Rectal smooth muscle tissue (tissue), 1 donor: Measurements from ENCODE around the gene DENND1C.

Experiments
- H3K27ac ChIP-seq: one replicate; pipeline ENCODE4 v1.7.0; 2013; ENCODE audit warnings: low read depth, low read length, inconsistent platforms
- H3K27me3 ChIP-seq: one replicate; pipeline ENCODE4 v1.7.0; 2013; ENCODE audit warnings: low read length; ENCODE audit not compliant: control insufficient read depth, insufficient read depth
- H3K36me3 ChIP-seq: one replicate; pipeline ENCODE4 v1.7.0; 2013; ENCODE audit warnings: low read length; ENCODE audit not compliant: control insufficient read depth, insufficient read depth
- H3K4me1 ChIP-seq: one replicate; pipeline ENCODE4 v1.7.0; 2013; ENCODE audit warnings: low read length; ENCODE audit not compliant: control insufficient read depth, insufficient read depth
- H3K4me3 ChIP-seq: one replicate; pipeline ENCODE4 v1.7.0; 2013; ENCODE audit warnings: low read length
- H3K9ac ChIP-seq: one replicate; pipeline ENCODE4 v1.7.0; 2013; ENCODE audit warnings: low read length

Gene DENND1C

DNA sequence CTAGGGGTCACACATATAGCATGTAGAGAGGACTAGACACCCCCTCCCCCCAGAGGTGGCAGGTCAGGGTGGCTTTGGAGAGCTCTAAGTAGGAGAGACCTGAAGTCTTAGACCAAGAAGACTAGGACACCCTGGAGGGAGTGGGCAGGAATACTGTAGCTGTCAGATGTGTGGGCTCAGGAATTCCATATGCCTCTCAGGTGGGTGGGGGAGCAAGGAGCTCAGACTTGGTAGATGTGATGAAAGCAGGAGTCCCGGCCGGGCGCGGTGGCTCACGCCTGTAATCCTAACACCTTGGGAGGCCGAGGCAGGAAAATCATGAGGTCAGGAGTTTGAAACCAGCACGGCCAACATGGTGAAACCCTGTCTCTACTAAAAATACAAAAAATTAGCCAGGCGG is 15.9 kb downstream of the DENND1C start:
- no peak overlapping the region for H3K9ac ChIP-seq

GRCh38 chr19:6465006-6465405 is 16.6 kb downstream of the DENND1C start:
- Histone ChIP-seq H3K27me3 (peaks cover 8% of the 10 kb centered on the region), H3K36me3 (no peaks in the 10 kb centered on the region), H3K4me1 (no peaks in the 10 kb centered on the region), H3K27ac (no peak overlapping the region), H3K9ac (no peak overlapping the region), H3K4me3 (peak overlapping the region; percentile 60)

More for the DNA sequence above, 15.9 kb downstream of the DENND1C start:
- H3K27me3 ChIP-seq = peaks cover 8% of the 10 kb centered on the region
- peak overlapping the region; percentile 60 for H3K4me3 ChIP-seq
- no peaks in the 10 kb centered on the region for H3K36me3 ChIP-seq
- no peak overlapping the region for H3K27ac ChIP-seq
- H3K4me1 ChIP-seq = no peaks in the 10 kb centered on the region

- no peaks in the 10 kb centered on the region for H3K4me1 ChIP-seq
- H3K36me3 ChIP-seq = no peaks in the 10 kb centered on the region
- H3K27me3 ChIP-seq = peaks cover 8% of the 10 kb centered on the region
- no peak within 1 kb of the TSS for H3K9ac ChIP-seq
- peak within 1 kb of the TSS; percentile 60 for H3K4me3 ChIP-seq
- H3K27ac ChIP-seq = no peak within 1 kb of the TSS
Measured at GRCh38 chr19:6464070-6464873, 17.3 kb downstream of the DENND1C start, which contains the start of gene CRB3. CRB3 (plus strand) TSS chr19:6464271; CDS start chr19:6464702, 431 bp downstream.

DNA sequence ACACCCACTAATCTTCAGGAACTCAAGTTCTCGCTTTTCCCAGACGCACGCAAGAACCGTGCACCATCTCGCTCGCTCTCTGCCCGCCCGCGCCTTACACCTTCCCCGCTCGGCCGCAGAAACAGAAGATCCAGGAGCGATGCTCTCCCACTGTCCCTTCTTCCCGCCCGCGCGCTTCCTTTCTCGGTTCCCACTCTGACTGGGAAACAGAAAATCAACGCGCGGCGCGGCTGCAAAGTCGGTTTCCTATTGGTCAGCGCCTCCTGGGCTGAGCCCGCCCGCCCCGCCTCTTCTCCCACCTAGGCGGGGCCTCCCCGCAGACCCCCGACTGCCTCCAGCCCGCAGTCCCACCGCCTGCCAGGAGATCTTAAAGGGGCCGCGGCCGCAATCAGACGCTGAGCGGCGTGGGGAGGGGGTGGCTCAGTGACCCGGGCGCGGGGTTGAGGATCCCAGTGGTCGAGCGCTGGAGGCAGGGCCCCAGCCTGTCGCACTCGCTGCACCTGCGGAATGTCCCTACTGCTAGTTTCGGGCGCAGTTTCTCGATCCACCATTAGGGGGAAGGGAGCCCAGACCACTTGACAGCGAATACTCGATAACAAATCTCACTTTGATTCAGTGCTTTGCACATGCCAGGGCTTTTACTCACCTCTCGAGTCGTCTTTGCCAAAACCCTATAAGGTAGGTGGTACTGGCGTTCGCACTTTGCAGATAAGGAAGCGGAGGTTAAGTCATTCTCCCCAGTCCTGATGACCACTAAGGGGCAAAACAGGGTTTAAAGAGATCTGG is 21.3 kb downstream of the DENND1C start:
- peak overlapping the region; percentile 77 for H3K27ac ChIP-seq
- peaks cover 5% of the 10 kb centered on the region for H3K36me3 ChIP-seq
- peaks cover 7% of the 10 kb centered on the region for H3K4me1 ChIP-seq
- H3K4me3 ChIP-seq = peak overlapping the region; percentile 92
- peak overlapping the region; percentile 62 for H3K9ac ChIP-seq
- peaks cover 5% of the 10 kb centered on the region for H3K27me3 ChIP-seq

DNA sequence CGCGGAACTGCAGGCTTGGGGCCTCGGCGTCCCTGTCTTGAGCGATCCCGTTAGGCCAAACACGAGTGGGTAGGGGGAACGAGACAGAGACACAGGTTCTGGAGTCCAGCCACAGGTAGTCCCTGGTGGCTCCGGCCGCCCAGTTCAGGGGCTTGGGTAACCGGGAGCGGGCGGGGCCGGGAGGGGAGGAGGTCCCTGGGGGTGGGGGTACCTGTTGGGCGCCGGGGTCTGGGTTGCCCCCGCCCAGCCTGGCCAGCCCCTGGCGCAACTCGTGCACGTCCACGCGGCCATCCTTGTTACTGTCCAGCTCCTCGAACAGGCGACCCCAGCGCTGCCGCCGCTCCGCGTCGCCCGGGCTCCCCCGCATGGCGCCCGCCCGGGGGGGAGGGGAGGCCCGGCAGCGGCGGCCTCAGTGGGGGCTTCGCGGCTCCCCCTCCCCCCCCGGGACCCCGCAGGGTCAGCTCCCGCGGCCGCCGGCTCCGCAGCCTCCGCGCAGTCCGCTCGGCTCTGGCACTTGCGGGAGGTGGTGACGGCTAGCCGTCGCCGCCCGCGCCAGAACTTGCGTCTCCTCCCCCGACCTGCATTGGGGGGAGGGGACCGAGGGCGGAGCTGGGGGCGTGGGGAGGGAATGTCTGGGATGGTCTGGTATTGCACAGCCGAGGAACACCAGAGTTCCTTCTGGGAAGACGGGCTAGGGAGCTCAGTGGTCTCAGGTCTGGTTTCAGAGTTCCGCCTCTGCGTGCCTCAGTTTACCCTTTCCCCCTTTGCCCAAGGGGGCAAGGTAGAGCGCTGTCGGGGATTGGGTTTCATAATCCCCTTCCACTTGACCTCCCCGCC is 22.1 kb downstream of the DENND1C start, which contains the start of gene SLC25A23:
SLC25A23 (minus strand) TSS at position 531 of the 837 bp plus-strand sequence; CDS start at position 367, 164 bp downstream.
- H3K9ac ChIP-seq = peak within 1 kb of the TSS; percentile 62
- H3K4me1 ChIP-seq = peaks cover 7% of the 10 kb centered on the region
- peaks cover 9% of the 10 kb centered on the region for H3K36me3 ChIP-seq
- H3K27ac ChIP-seq = peak within 1 kb of the TSS; percentile 77
- peaks cover 4% of the 10 kb centered on the region for H3K27me3 ChIP-seq
- peak within 1 kb of the TSS; percentile 92 for H3K4me3 ChIP-seq

GRCh38 chr19:6458695-6459261 is 22.8 kb downstream of the DENND1C start:
- peak overlapping the region; percentile 92 for H3K4me3 ChIP-seq
- peak overlapping the region; percentile 77 for H3K27ac ChIP-seq
- peaks cover 7% of the 10 kb centered on the region for H3K4me1 ChIP-seq
- peaks cover under 1% of the 10 kb centered on the region for H3K27me3 ChIP-seq
- H3K36me3 ChIP-seq = peaks cover 16% of the 10 kb centered on the region
- H3K9ac ChIP-seq = no peak overlapping the region

DNA sequence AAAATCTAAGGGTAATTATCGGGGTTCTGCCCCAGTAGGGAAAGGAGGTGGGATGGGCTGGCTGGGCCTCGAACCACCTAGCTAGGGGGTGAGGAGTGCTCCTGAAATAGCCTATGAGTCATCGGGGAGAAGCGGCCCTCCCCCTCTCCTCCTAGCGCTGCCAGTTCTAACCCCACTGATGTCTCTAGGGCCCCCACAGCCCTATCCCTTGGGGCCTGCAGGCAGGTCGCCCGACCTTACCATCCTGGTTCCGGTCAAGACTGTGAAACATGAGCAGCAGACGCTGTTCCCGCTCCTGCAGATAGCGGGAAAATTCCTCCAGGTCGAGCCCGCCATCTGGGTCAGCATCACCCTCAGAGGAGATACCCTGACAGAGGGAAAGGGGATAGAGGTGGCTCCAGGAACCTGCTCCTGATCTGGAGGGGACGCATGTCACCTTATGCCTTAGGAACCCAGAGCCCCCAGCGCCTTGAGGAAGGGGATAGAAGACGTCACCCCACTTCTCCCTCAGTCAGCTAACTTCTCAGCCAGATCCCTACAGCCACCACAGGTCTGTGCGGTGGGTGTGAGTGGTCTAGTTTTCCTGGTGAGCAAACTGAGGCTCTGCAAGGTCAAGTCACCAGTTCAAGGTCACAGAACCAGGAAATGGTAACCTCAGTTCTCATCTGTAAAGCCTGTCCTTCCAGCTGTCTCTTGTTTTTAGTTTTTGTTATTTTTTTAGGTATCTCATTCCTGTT is 23.5 kb downstream of the DENND1C start:
- Histone ChIP-seq H3K4me3 (peak overlapping the region; percentile 92), H3K9ac (no peak overlapping the region), H3K27ac (peak overlapping the region; percentile 77)

DNA sequence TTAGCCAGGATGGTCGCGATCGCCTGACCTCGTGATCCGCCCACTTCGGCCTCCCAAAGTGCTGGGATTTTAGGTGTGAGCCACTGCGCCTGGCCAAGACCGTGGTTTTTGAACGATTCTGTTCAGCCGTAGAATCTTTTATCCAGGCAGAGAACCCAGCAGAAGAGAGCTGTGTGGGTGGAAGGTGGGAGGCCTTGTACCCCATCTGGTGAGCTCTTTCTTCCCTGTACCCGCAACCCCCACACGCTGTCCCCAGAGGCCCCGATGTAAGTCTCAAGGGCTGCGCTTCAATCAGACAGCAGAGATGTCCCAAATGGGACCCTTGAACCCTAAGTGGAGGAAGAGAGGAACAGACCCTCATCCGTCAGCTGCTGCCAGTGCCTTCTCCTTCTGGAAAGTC is 25.7 kb downstream of the DENND1C start:
- Histone ChIP-seq H3K27ac (no peak overlapping the region), H3K4me1 (peaks cover 7% of the 10 kb centered on the region), H3K36me3 (peaks cover 24% of the 10 kb centered on the region), H3K4me3 (no peak overlapping the region), H3K27me3 (no peaks in the 10 kb centered on the region), H3K9ac (no peak overlapping the region)

More for the DNA sequence above, 23.5 kb downstream of the DENND1C start:
- H3K4me1 ChIP-seq = peaks cover 7% of the 10 kb centered on the region
- H3K36me3 ChIP-seq = peaks cover 19% of the 10 kb centered on the region
- H3K27me3 ChIP-seq = no peaks in the 10 kb centered on the region

GRCh38 chr19:6453951-6454565 is 27.5 kb downstream of the DENND1C start:
- H3K36me3 ChIP-seq = peaks cover 27% of the 10 kb centered on the region
- peaks cover 7% of the 10 kb centered on the region for H3K4me1 ChIP-seq
- H3K27ac ChIP-seq = no peak overlapping the region
- H3K4me3 ChIP-seq = no peak overlapping the region
- H3K27me3 ChIP-seq = no peaks in the 10 kb centered on the region
- H3K9ac ChIP-seq = no peak overlapping the region

GRCh38 chr19:6452899-6453298 is 28.7 kb downstream of the DENND1C start:
- Histone ChIP-seq H3K4me1 (no peaks in the 10 kb centered on the region), H3K4me3 (no peak overlapping the region), H3K27ac (no peak overlapping the region), H3K36me3 (peaks cover 27% of the 10 kb centered on the region), H3K9ac (no peak overlapping the region), H3K27me3 (no peaks in the 10 kb centered on the region)

DNA sequence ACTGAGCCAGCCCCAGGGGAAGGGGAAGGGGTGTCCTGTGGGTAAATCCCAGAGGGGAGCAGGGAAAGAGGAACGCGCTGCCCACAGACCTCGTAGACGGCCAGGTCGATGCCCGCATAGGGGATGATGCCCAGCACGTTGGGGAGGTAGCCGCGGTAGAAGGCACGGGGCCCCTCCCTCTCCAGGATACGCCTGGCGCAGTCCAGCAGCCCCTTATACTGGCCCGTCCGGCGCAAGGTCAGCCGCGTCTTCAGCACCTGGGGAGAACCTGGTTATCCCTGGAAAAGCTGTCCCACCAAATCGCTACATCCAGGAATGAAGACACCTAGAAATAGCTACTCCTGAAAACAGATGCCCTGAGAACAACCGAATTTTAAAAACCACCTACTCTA is 29.4 kb downstream of the DENND1C start:
- H3K36me3 ChIP-seq = peaks cover 27% of the 10 kb centered on the region
- H3K4me3 ChIP-seq = no peak overlapping the region
- no peak overlapping the region for H3K9ac ChIP-seq
- H3K27ac ChIP-seq = no peak overlapping the region
- no peaks in the 10 kb centered on the region for H3K4me1 ChIP-seq
- H3K27me3 ChIP-seq = no peaks in the 10 kb centered on the region
